Measurements from ENCODE around the gene PTPRN2.
"Not testable (repeated sequence)": the region's sequence is repeated elsewhere in the genome, so short reads cannot be mapped to it uniquely, and the experiment has no call there.

PTPRN2 gene

GRCh38 chr7:158259141-158259540 is 328.5 kb downstream of the PTPRN2 start:
- DNase-seq = no peak

GRCh38 chr7:158258411-158259130 is 329.1 kb downstream of the PTPRN2 start:
- DNase-seq = no peak

GRCh38 chr7:158257516-158258410 is 329.9 kb downstream of the PTPRN2 start:
- no peak for DNase-seq

- DNase-seq = no peak
Observed at GRCh38 chr7:158257001-158257400, 330.6 kb downstream of the PTPRN2 start.

- no peak for DNase-seq
Observed at GRCh38 chr7:158256091-158256816, 331.4 kb downstream of the PTPRN2 start.

- no peak for DNase-seq
Observed at GRCh38 chr7:158255558-158255957, 332.1 kb downstream of the PTPRN2 start.

- DNase-seq = no peak
Observed at GRCh38 chr7:158255156-158255555, 332.5 kb downstream of the PTPRN2 start.

GRCh38 chr7:158253670-158254045 is 334.0 kb downstream of the PTPRN2 start:
- DNase-seq = not testable (repeated sequence)

GRCh38 chr7:158252837-158253669 is 334.6 kb downstream of the PTPRN2 start:
- no peak for DNase-seq

- DNase-seq = no peak
Observed at GRCh38 chr7:158252081-158252836, 335.4 kb downstream of the PTPRN2 start.

GRCh38 chr7:158251061-158251965 is 336.3 kb downstream of the PTPRN2 start:
- no peak for DNase-seq

- DNase-seq = no peak
Observed at GRCh38 chr7:158249692-158250091, 337.9 kb downstream of the PTPRN2 start.

- no peak for DNase-seq
Observed at GRCh38 chr7:158248816-158249215, 338.8 kb downstream of the PTPRN2 start.

GRCh38 chr7:158247758-158248487 is 339.7 kb downstream of the PTPRN2 start:
- no peak for DNase-seq

- DNase-seq = no peak
Observed at GRCh38 chr7:158246960-158247673, 340.5 kb downstream of the PTPRN2 start.

GRCh38 chr7:158246272-158246959 is 341.2 kb downstream of the PTPRN2 start:
- DNase-seq = no peak

- DNase-seq = no peak
Observed at GRCh38 chr7:158245724-158246041, 341.9 kb downstream of the PTPRN2 start.

- no peak for DNase-seq
Observed at GRCh38 chr7:158244873-158245723, 342.5 kb downstream of the PTPRN2 start.
